ENCODE measurements around the gene ZNF791.
"Not testable (repeated sequence)": the region's sequence is repeated elsewhere in the genome, so short reads cannot be mapped to it uniquely, and the experiment has no call there.

ZNF791 gene

GRCh38 chr19:12667731-12668302 is 57.1 kb downstream of the ZNF791 start:
- no peak for DNase-seq (ENCODE audit: low read depth)

DNA sequence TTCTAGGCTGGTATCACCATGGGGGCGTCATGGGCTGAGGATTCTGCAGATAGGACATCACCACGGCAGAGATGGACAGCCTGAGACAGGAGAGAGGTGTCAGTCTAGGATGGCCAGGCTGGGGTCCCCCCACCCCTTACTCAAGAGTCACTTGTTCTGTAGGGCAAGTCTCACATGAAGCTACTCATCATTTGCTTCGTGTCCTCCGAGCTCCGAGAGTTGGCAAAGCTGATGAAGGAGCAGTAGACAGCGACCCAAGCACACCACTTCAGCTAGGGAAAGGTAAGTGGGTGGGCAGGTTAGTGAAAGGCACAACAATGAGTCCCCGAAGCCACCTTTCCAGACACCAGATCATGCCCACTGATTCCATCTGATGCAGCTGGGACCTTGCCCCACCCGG is 57.6 kb downstream of the ZNF791 start:
- DNase-seq (ENCODE audit: low read depth), result no peak

GRCh38 chr19:12668932-12669269 is 58.2 kb downstream of the ZNF791 start:
- DNase-seq (ENCODE audit: low read depth), result peak; percentile 24

GRCh38 chr19:12669270-12670158 is 58.8 kb downstream of the ZNF791 start:
- DNase-seq (ENCODE audit: low read depth), result peak; percentile 49

DNA sequence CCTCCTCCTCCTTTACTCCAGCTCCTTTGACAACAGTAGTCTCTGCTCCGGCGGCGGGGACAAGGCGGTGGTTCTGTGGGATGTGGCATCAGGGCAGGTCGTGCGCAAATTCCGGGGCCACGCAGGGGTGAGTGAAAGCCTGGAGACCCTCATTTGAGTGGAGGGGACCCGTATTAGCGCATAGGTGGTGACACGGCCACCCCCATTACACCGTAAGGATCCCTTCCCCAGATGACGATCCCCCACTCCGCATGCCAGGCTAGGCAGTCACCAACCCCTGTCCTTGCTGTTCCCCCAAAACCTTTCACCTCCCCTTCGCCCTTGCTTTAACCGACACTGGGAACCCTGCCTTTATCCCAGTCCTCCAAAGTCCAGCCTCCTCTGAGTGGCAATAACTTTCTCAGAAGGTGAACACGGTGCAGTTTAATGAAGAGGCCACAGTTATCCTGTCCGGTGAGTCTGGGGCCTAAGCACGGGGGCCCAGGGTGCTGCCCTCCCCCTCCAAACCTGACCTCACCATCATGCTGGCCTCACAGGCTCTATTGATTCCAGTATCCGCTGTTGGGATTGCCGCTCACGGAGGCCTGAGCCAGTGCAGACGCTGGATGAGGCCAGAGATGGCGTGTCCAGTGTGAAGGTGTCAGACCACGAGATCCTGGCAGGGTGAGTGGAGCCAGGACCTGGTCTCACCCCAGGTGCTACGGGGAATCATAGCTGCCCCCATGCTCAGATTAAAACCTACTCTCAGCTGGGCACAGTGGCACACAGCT is 59.6 kb downstream of the ZNF791 start:
- no peak for DNase-seq (ENCODE audit: low read depth)

DNA sequence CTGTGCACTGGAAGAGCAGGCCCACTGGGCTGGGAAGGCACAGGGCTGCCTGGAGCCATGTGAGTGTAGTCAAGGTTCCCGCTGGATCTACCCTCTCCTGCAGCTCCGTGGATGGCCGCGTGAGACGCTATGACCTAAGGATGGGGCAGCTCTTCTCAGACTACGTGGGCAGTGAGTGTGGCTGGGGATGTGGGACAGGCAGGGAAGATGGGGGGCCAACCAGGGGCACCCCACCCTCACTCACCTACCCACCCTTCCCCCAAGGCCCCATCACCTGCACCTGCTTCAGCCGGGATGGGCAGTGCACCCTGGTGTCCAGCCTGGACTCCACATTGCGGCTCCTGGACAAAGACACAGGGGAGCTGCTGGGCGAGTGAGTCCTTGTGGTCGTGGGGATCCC is 62.0 kb downstream of the ZNF791 start:
- no peak for DNase-seq (ENCODE audit: low read depth)

- DNase-seq (ENCODE audit: low read depth), result no peak
Measured at GRCh38 chr19:12675399-12675798, 64.7 kb downstream of the ZNF791 start.

DNA sequence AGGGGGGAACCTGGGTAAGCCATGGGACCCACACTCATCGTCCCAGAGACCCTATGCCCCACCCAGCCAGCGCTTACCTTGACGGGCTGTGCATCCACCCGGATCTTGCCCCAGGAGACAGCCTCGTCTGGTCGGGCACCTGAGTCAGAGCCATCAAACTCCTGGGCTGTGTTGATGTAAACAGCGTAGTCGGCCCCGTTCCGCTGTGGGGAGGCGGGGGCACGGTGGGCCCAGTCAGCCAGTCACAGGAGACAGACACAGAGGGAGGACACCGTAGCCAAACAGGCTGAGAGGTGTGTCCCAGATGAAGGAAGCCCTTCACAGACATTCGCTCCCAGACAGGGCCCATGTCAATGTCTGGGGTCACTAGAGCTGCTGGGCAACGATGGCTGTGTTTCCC is 65.2 kb downstream of the ZNF791 start:
- DNase-seq (ENCODE audit: low read depth), result no peak

DNA sequence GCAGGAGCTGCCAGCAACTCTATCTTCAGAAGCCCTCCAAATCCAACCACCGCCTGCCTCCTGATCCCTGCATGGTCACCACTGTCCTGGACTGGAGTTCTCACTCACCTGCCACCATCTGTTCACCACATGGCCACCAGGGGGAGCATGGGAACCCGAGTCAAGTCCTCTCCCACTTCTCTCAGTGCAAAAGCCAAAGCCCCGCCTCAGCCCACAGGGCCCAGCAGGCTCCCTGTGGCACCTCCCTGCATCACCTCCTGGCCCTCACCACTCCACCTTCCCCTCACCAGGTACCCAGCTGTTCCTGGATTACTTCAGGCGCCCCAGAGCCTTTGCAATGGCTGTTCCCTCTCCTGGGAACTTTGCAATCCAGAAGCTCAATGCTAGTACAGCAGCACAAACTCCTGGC is 65.7 kb downstream of the ZNF791 start:
- DNase-seq (ENCODE audit: low read depth), result no peak

- DNase-seq (ENCODE audit: low read depth), result no peak
Measured at GRCh38 chr19:12676928-12677327, 66.2 kb downstream of the ZNF791 start.

DNA sequence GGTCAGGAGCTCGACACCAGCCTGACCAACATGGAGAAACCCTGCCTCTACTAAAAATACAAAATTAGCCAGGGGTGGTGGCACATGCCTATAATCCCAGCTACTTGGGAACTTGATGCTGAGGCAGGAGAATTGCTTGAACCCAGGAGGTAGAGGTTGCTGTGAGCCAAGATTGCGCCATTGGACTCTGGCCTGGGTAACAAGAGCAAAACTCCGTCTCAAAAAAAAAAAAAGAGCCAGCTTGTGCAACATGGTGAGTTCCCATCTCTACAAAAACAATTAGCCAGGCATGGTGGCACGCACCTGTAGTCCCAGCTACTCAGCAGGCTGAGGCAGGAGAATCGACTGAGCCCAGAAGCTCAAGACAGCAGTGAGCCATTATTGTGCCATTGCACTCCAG is 67.3 kb downstream of the ZNF791 start:
- DNase-seq (ENCODE audit: low read depth), result not testable (repeated sequence)

DNA sequence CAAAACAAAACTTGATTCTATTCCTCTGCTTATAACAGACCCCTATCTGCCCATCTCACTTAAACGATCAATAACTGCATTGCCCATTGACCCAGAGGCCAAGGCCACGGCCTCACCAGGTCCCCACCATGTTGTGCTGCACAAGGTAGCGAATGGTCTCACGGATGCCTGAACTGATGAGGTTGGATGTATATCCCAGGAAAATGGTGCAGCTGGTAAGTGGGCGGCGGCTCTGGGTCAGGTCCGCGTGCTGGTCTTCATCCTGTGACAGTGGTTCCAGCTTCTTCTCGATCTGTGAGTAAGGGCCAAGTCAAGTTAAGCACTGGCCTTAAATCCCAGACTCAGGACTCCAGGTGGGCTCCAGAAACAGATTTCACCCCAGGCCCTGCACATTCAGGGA is 69.3 kb downstream of the ZNF791 start:
- no peak for DNase-seq (ENCODE audit: low read depth)

- DNase-seq (ENCODE audit: low read depth), result peak; percentile 95
Measured at GRCh38 chr19:12681074-12681987, 70.6 kb downstream of the ZNF791 start, which contains the start of gene DHPS. DHPS (minus strand) TSS chr19:12681880; CDS start chr19:12681766, 114 bp downstream.
